ENCODE measurements around the gene MRPL30.
"Not testable (repeated sequence)": the region's sequence is repeated elsewhere in the genome, so short reads cannot be mapped to it uniquely, and the experiment has no call there.

DNA sequence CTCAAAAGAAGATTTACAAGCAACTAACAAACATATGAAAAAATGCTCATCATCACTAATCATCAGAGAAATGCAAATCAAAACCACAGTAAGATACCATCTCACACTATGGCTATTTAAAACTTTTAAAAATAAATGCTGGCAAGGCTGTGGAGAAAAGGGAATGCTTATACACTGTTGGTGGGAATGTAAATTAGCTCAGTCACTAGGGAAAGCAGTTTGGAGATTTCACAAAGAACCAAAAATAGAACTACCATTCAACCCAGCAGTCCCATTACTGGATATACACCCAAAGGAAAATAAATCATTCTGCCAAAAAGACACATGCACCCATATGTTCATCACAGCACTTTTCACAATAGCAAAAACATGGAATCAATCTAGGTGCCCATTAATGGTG lies 52.2 kb downstream of the MRPL30 start:
- not testable (repeated sequence) for TF ChIP-seq CTCF (IDR thresholded peaks at IDR 0.05; ENCODE audit: poor library complexity); EZH2 (IDR thresholded peaks at IDR 0.05; ENCODE audit: borderline replicate concordance); EZH2phosphoT487 (IDR thresholded peaks at IDR 0.05; ENCODE audit: low read depth, severe bottlenecking, unreplicated experiment)
